ENCODE results near the gene MUSTN1.

Gene MUSTN1

DNA sequence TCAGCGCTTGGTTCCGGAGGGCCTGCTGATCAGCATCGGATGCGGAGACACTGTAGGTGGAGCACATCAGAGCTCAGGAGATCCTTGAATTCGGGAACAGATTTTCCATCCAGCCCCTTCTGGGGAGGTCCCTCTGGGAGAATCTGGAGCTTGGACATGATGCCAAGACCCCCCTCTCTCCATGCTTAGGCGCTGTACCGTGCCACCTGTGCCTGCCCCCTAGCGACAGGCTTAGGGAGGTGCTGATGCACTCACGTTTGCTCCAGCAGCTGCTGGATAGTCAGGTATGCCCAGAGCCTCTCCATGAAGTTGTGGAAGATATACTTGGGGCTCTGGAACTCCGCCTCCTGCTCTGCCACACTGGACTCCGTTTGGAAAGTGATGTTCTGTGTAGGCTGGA, 14.1 kb downstream of the MUSTN1 start:
- Histone ChIP-seq H3K27me3 (ENCODE audit: insufficient read depth, low read length) (no peaks in the 10 kb centered on the region), H3K9ac (ENCODE audit: low read length) (no peak overlapping the region), H4K91ac (ENCODE audit: low read depth, low read length) (no peak overlapping the region), H3K79me1 (ENCODE audit: low read length) (no peaks in the 10 kb centered on the region), H3K9me3 (ENCODE audit: insufficient read depth, low read depth, low read length) (peaks cover 7% of the 10 kb centered on the region), H4K12ac (ENCODE audit: low read depth, low read length) (no peak overlapping the region), H2AK5ac (ENCODE audit: low read length) (no peak overlapping the region), H2BK12ac (ENCODE audit: low read length) (no peak overlapping the region), H3K14ac (ENCODE audit: low read length) (no peak overlapping the region), H2BK120ac (ENCODE audit: insufficient read depth, low read length, poor library complexity) (no peak overlapping the region), H3K18ac (ENCODE audit: low read length) (no peak overlapping the region), H3K23ac (ENCODE audit: low read length) (no peak overlapping the region), H2BK5ac (ENCODE audit: low read depth, low read length, poor library complexity) (no peak overlapping the region), H3K27ac (ENCODE audit: low read depth, low read length) (no peak overlapping the region), H3K4me2 (ENCODE audit: low read length) (no peak overlapping the region), H3K4ac (ENCODE audit: low read depth, low read length) (no peak overlapping the region), H3K4me1 (ENCODE audit: control insufficient read depth in 1 of 2, insufficient read depth in 2 of 2, low read length in 2 of 2) (peaks cover 0 to 7% of the 10 kb centered on the region in 2 experiments), H2AFZ (ENCODE audit: insufficient read depth, low read length, poor library complexity) (no peak overlapping the region), H3K4me3 (ENCODE audit: low read depth, low read length) (no peak overlapping the region), H3K79me2 (ENCODE audit: control insufficient read depth, insufficient read depth, low read length, poor library complexity) (no peaks in the 10 kb centered on the region), H4K8ac (ENCODE audit: low read depth, low read length) (no peak overlapping the region), H3K36me3 (ENCODE audit: control insufficient read depth in 1 of 2, insufficient read depth in 2 of 2, low read length in 2 of 2) (no peaks in the 10 kb centered on the region)
- peak in 1 of 2 donors; percentile 36 for DNase-seq
- no CpG with 5 or more reads among the region's 11 CpGs for WGBS (ENCODE audit: extremely low coverage, insufficient coverage, insufficient read length)

DNA sequence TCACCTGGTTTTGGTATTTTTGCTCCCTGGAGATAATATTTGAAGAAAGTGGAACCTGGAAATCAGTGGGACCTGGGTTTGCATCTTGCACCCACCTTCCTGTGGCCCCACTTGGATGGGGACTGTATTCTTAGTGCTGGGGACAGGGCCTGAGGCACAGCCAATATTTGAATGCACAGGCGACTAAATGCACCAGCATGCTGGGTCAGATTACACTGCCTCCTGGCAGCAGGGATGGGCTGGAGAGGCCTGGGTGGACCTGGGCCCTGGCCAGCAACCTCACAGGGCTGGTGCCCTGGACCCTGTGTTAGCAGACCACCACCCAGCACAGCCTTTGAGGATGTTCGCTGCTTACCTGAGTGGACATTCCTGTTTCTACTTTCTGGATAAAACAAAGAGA, 14.9 kb downstream of the MUSTN1 start:
- Histone ChIP-seq H2AFZ (ENCODE audit: insufficient read depth, low read length, poor library complexity) (no peak overlapping the region), H3K27me3 (ENCODE audit: insufficient read depth, low read length) (no peaks in the 10 kb centered on the region), H3K4me3 (ENCODE audit: low read depth, low read length) (no peak overlapping the region), H3K4ac (ENCODE audit: low read depth, low read length) (no peak overlapping the region), H2AK5ac (ENCODE audit: low read length) (no peak overlapping the region), H3K4me2 (ENCODE audit: low read length) (no peak overlapping the region), H3K27ac (ENCODE audit: low read depth, low read length) (no peak overlapping the region), H3K18ac (ENCODE audit: low read length) (no peak overlapping the region), H3K79me2 (ENCODE audit: control insufficient read depth, insufficient read depth, low read length, poor library complexity) (no peaks in the 10 kb centered on the region), H2BK5ac (ENCODE audit: low read depth, low read length, poor library complexity) (no peak overlapping the region), H4K8ac (ENCODE audit: low read depth, low read length) (no peak overlapping the region), H4K12ac (ENCODE audit: low read depth, low read length) (no peak overlapping the region), H3K14ac (ENCODE audit: low read length) (no peak overlapping the region), H4K91ac (ENCODE audit: low read depth, low read length) (no peak overlapping the region), H2BK120ac (ENCODE audit: insufficient read depth, low read length, poor library complexity) (no peak overlapping the region), H3K9me3 (ENCODE audit: insufficient read depth, low read depth, low read length) (peaks cover 5% of the 10 kb centered on the region), H3K4me1 (ENCODE audit: control insufficient read depth in 1 of 2, insufficient read depth in 2 of 2, low read length in 2 of 2) (peaks cover 0 to 7% of the 10 kb centered on the region in 2 experiments), H3K36me3 (ENCODE audit: control insufficient read depth in 1 of 2, insufficient read depth in 2 of 2, low read length in 2 of 2) (no peaks in the 10 kb centered on the region), H2BK12ac (ENCODE audit: low read length) (no peak overlapping the region), H3K79me1 (ENCODE audit: low read length) (no peaks in the 10 kb centered on the region), H3K23ac (ENCODE audit: low read length) (no peak overlapping the region), H3K9ac (ENCODE audit: low read length) (no peak overlapping the region)
- peak; percentile 57 for DNase-seq
- no CpG with 5 or more reads among the region's 2 CpGs for WGBS (ENCODE audit: extremely low coverage, insufficient coverage, insufficient read length)

DNA sequence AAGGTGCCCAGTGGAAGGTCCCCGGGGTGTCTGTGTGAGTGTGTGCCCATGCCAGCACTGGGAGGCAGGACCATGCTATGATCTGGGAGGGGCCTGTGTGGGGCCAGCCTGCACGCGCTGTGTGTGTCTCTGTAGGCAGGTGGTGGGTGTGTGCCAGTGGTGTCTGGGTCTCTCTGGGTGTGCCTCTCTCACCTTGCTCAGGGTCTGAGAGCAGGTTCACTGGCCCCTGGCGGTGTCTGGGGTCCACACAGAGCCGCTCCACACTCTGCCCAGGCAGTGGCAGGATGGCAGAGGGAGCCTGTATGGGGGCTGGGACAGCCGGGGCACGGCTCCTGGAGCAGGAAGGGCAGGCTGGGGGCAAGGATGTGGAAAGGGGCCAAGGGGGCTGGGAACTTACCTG, 17.0 kb downstream of the MUSTN1 start:
- no peak overlapping the region for H3K18ac ChIP-seq (ENCODE audit: low read length)
- H2BK5ac ChIP-seq (ENCODE audit: low read depth, low read length, poor library complexity), result no peak overlapping the region
- H4K8ac ChIP-seq (ENCODE audit: low read depth, low read length), result no peak overlapping the region
- H4K91ac ChIP-seq (ENCODE audit: low read depth, low read length), result no peak overlapping the region
- H3K4ac ChIP-seq (ENCODE audit: low read depth, low read length), result no peak overlapping the region
- H3K9me3 ChIP-seq (ENCODE audit: insufficient read depth, low read depth, low read length), result peaks cover 2% of the 10 kb centered on the region
- H3K9ac ChIP-seq (ENCODE audit: low read length), result no peak overlapping the region
- WGBS (ENCODE audit: extremely low coverage, insufficient coverage, insufficient read length), result no CpG with 5 or more reads among the region's 7 CpGs
- no peaks in the 10 kb centered on the region for H3K4me1 ChIP-seq (ENCODE audit: control insufficient read depth in 1 of 2, insufficient read depth in 2 of 2, low read length in 2 of 2)
- H4K12ac ChIP-seq (ENCODE audit: low read depth, low read length), result no peak overlapping the region
- H2BK12ac ChIP-seq (ENCODE audit: low read length), result no peak overlapping the region
- no peak overlapping the region for H2AK5ac ChIP-seq (ENCODE audit: low read length)
- H3K36me3 ChIP-seq (ENCODE audit: control insufficient read depth in 1 of 2, insufficient read depth in 2 of 2, low read length in 2 of 2), result no peaks in the 10 kb centered on the region
- H3K79me2 ChIP-seq (ENCODE audit: control insufficient read depth, insufficient read depth, low read length, poor library complexity), result no peaks in the 10 kb centered on the region
- H3K79me1 ChIP-seq (ENCODE audit: low read length), result no peaks in the 10 kb centered on the region
- no peak overlapping the region for H2AFZ ChIP-seq (ENCODE audit: insufficient read depth, low read length, poor library complexity)
- H3K23ac ChIP-seq (ENCODE audit: low read length), result no peak overlapping the region
- H3K27me3 ChIP-seq (ENCODE audit: insufficient read depth, low read length), result no peaks in the 10 kb centered on the region
- H3K4me3 ChIP-seq (ENCODE audit: low read depth, low read length), result no peak overlapping the region
- no peak for DNase-seq
- H3K4me2 ChIP-seq (ENCODE audit: low read length), result no peak overlapping the region
- no peak overlapping the region for H3K14ac ChIP-seq (ENCODE audit: low read length)
- H3K27ac ChIP-seq (ENCODE audit: low read depth, low read length), result no peak overlapping the region
- no peak overlapping the region for H2BK120ac ChIP-seq (ENCODE audit: insufficient read depth, low read length, poor library complexity)

DNA sequence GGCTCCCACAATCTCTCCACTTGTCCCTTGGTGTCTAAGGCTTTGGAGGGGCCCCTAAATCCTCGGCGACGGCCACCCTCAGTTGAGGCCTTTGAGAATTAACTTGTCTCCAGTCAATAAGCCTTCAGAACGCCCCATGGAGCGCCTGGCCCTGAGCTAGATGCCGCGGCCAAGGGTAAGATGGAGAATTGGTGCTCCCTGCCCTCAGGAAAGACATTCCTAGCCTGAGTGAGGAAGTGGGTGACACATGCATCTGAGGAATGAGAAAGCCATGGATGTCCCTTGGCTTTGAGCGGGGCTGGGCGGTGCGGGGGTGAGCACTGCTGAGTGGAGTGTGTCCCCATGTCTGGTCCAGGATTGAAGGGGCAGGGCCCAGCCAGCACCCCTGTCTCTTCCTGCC, 17.6 kb downstream of the MUSTN1 start:
- Histone ChIP-seq H4K8ac (ENCODE audit: low read depth, low read length) (no peak overlapping the region), H3K27ac (ENCODE audit: low read depth, low read length) (no peak overlapping the region), H3K9ac (ENCODE audit: low read length) (no peak overlapping the region), H3K14ac (ENCODE audit: low read length) (no peak overlapping the region), H2AK5ac (ENCODE audit: low read length) (no peak overlapping the region), H3K79me2 (ENCODE audit: control insufficient read depth, insufficient read depth, low read length, poor library complexity) (no peaks in the 10 kb centered on the region), H4K12ac (ENCODE audit: low read depth, low read length) (no peak overlapping the region), H4K91ac (ENCODE audit: low read depth, low read length) (no peak overlapping the region), H2AFZ (ENCODE audit: insufficient read depth, low read length, poor library complexity) (no peak overlapping the region), H3K18ac (ENCODE audit: low read length) (no peak overlapping the region), H3K4ac (ENCODE audit: low read depth, low read length) (no peak overlapping the region), H3K36me3 (ENCODE audit: control insufficient read depth in 1 of 2, insufficient read depth in 2 of 2, low read length in 2 of 2) (no peaks in the 10 kb centered on the region), H3K4me2 (ENCODE audit: low read length) (no peak overlapping the region), H2BK120ac (ENCODE audit: insufficient read depth, low read length, poor library complexity) (no peak overlapping the region), H3K27me3 (ENCODE audit: insufficient read depth, low read length) (no peaks in the 10 kb centered on the region), H3K4me1 (ENCODE audit: control insufficient read depth in 1 of 2, insufficient read depth in 2 of 2, low read length in 2 of 2) (no peaks in the 10 kb centered on the region), H3K4me3 (ENCODE audit: low read depth, low read length) (no peak overlapping the region), H3K79me1 (ENCODE audit: low read length) (no peaks in the 10 kb centered on the region), H2BK12ac (ENCODE audit: low read length) (no peak overlapping the region), H3K23ac (ENCODE audit: low read length) (no peak overlapping the region), H2BK5ac (ENCODE audit: low read depth, low read length, poor library complexity) (no peak overlapping the region), H3K9me3 (ENCODE audit: insufficient read depth, low read depth, low read length) (peaks cover 2% of the 10 kb centered on the region)
- WGBS (ENCODE audit: extremely low coverage, insufficient coverage, insufficient read length), result no CpG with 5 or more reads among the region's 10 CpGs
- DNase-seq, result peak; percentile 68 to 81
